Measurements from ENCODE around the gene CRELD2.

- TF ChIP-seq, protein P1, sequence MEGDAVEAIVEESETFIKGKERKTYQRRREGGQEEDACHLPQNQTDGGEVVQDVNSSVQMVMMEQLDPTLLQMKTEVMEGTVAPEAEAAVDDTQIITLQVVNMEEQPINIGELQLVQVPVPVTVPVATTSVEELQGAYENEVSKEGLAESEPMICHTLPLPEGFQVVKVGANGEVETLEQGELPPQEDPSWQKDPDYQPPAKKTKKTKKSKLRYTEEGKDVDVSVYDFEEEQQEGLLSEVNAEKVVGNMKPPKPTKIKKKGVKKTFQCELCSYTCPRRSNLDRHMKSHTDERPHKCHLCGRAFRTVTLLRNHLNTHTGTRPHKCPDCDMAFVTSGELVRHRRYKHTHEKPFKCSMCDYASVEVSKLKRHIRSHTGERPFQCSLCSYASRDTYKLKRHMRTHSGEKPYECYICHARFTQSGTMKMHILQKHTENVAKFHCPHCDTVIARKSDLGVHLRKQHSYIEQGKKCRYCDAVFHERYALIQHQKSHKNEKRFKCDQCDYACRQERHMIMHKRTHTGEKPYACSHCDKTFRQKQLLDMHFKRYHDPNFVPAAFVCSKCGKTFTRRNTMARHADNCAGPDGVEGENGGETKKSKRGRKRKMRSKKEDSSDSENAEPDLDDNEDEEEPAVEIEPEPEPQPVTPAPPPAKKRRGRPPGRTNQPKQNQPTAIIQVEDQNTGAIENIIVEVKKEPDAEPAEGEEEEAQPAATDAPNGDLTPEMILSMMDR (IDR thresholded peaks at IDR 0.05), result no peak
- TF ChIP-seq POLR2A (IDR thresholded peaks at IDR 0.05) (peak; percentile 93), POLR2AphosphoS5 (IDR thresholded peaks at IDR 0.05) (peak; percentile 99)
Observed at GRCh38 chr22:49970528-49971231, 52.2 kb downstream of the CRELD2 start.

Data from prostate gland (tissue), 2 donors.